Measurements from ENCODE around the gene LMLN.

Gene LMLN

GRCh38 chr3:197952440-197952839, 7.6 kb upstream of the LMLN start:
- peak overlapping the region; percentile 86 for H3K4me2 ChIP-seq (ENCODE audit: low read depth, low read length, poor library complexity, severe bottlenecking)
- peak overlapping the region; percentile 92 for H3K4me3 ChIP-seq (ENCODE audit: low read length, poor library complexity, severe bottlenecking)
- H4K20me1 ChIP-seq (ENCODE audit: insufficient read depth, low read length, poor library complexity, severe bottlenecking) = peaks cover 54% of the 10 kb centered on the region
- H3K9me2 ChIP-seq (replicated peaks; ENCODE audit: low read depth, low read length) = no peaks in the 10 kb centered on the region
- peaks cover 45% of the 10 kb centered on the region for H3K36me3 ChIP-seq (ENCODE audit: insufficient read depth, low read length)
- TF ChIP-seq CTCF (conservative IDR thresholded peaks at IDR 0.05; ENCODE audit: low read length) (no peak), EZH2phosphoT487 (IDR thresholded peaks at IDR 0.05; ENCODE audit: borderline replicate concordance) (no peak)
- H3F3A ChIP-seq (ENCODE audit: low read depth) = 0 out of 2 replicates have a peak, but pooled peaks cover 4% of the 10 kb centered on the region
- no peaks in the 10 kb centered on the region for H3K9me3 ChIP-seq (ENCODE audit: insufficient read depth, low read depth, low read length)
- H3K79me2 ChIP-seq (ENCODE audit: insufficient read depth, low read length) = peaks cover 56% of the 10 kb centered on the region
- peaks cover 8% of the 10 kb centered on the region for H3K27me3 ChIP-seq (ENCODE audit: insufficient read depth, low read length, poor library complexity, severe bottlenecking)
- peak overlapping the region; percentile 96 for H3K9ac ChIP-seq (ENCODE audit: low read depth, low read length, poor library complexity, severe bottlenecking)
- no peak overlapping the region for H2AFZ ChIP-seq (ENCODE audit: low read length)
- H3K4me1 ChIP-seq (ENCODE audit: insufficient read depth, low read length, poor library complexity, severe bottlenecking) = peaks cover 29% of the 10 kb centered on the region

GRCh38 chr3:197953325-197953724, 6.7 kb upstream of the LMLN start:
- no peaks in the 10 kb centered on the region for H3K9me3 ChIP-seq (ENCODE audit: insufficient read depth, low read depth, low read length)
- H3K9ac ChIP-seq (ENCODE audit: low read depth, low read length, poor library complexity, severe bottlenecking) = peak overlapping the region; percentile 96
- peaks cover 45% of the 10 kb centered on the region for H3K36me3 ChIP-seq (ENCODE audit: insufficient read depth, low read length)
- TF ChIP-seq CTCF (conservative IDR thresholded peaks at IDR 0.05; ENCODE audit: low read length) (no peak), EZH2phosphoT487 (IDR thresholded peaks at IDR 0.05; ENCODE audit: borderline replicate concordance) (no peak)
- H3K9me2 ChIP-seq (replicated peaks; ENCODE audit: low read depth, low read length) = no peaks in the 10 kb centered on the region
- H3K27me3 ChIP-seq (ENCODE audit: insufficient read depth, low read length, poor library complexity, severe bottlenecking) = peaks cover 8% of the 10 kb centered on the region
- H3K4me1 ChIP-seq (ENCODE audit: insufficient read depth, low read length, poor library complexity, severe bottlenecking) = peaks cover 34% of the 10 kb centered on the region
- H2AFZ ChIP-seq (ENCODE audit: low read length) = no peak overlapping the region
- H3K4me2 ChIP-seq (ENCODE audit: low read depth, low read length, poor library complexity, severe bottlenecking) = peak overlapping the region; percentile 86
- H4K20me1 ChIP-seq (ENCODE audit: insufficient read depth, low read length, poor library complexity, severe bottlenecking) = peaks cover 54% of the 10 kb centered on the region
- H3F3A ChIP-seq (ENCODE audit: low read depth) = 0 out of 2 replicates have a peak, but pooled peaks cover 7% of the 10 kb centered on the region
- peak overlapping the region; percentile 92 for H3K4me3 ChIP-seq (ENCODE audit: low read length, poor library complexity, severe bottlenecking)
- peaks cover 56% of the 10 kb centered on the region for H3K79me2 ChIP-seq (ENCODE audit: insufficient read depth, low read length)

GRCh38 chr3:197953881-197954280, 6.1 kb upstream of the LMLN start:
- TF ChIP-seq EZH2phosphoT487 (IDR thresholded peaks at IDR 0.05; ENCODE audit: borderline replicate concordance) (no peak), CTCF (conservative IDR thresholded peaks at IDR 0.05; ENCODE audit: low read length) (no peak)
- H3K79me2 ChIP-seq (ENCODE audit: insufficient read depth, low read length) = peaks cover 56% of the 10 kb centered on the region
- H2AFZ ChIP-seq (ENCODE audit: low read length) = no peak overlapping the region
- H3K36me3 ChIP-seq (ENCODE audit: insufficient read depth, low read length) = peaks cover 45% of the 10 kb centered on the region
- H3K4me1 ChIP-seq (ENCODE audit: insufficient read depth, low read length, poor library complexity, severe bottlenecking) = peaks cover 39% of the 10 kb centered on the region
- H3K9me3 ChIP-seq (ENCODE audit: insufficient read depth, low read depth, low read length) = no peaks in the 10 kb centered on the region
- peak overlapping the region; percentile 96 for H3K9ac ChIP-seq (ENCODE audit: low read depth, low read length, poor library complexity, severe bottlenecking)
- peaks cover 8% of the 10 kb centered on the region for H3K27me3 ChIP-seq (ENCODE audit: insufficient read depth, low read length, poor library complexity, severe bottlenecking)
- peaks cover 54% of the 10 kb centered on the region for H4K20me1 ChIP-seq (ENCODE audit: insufficient read depth, low read length, poor library complexity, severe bottlenecking)
- 0 out of 2 replicates have a peak, but pooled peaks cover 7% of the 10 kb centered on the region for H3F3A ChIP-seq (ENCODE audit: low read depth)
- peak overlapping the region; percentile 92 for H3K4me3 ChIP-seq (ENCODE audit: low read length, poor library complexity, severe bottlenecking)
- no peaks in the 10 kb centered on the region for H3K9me2 ChIP-seq (replicated peaks; ENCODE audit: low read depth, low read length)
- peak overlapping the region; percentile 86 for H3K4me2 ChIP-seq (ENCODE audit: low read depth, low read length, poor library complexity, severe bottlenecking)
